T-helper 22 cell (primary cell): Measurements from ENCODE around the gene DTX2.
"Not testable (repeated sequence)": the region's sequence is repeated elsewhere in the genome, so short reads cannot be mapped to it uniquely, and the experiment has no call there.

Experiments
- DNase-seq: peaks from one replicate; pipeline ENCODE4 v3.0.0-alpha.2; 2020; ENCODE audit warnings: low read depth

DTX2 gene

GRCh38 chr7:76443846-76444245 is 17.7 kb upstream of the DTX2 start:
- DNase-seq = not testable (repeated sequence)

- DNase-seq = not testable (repeated sequence)
Measured at GRCh38 chr7:76445577-76446008, 15.9 kb upstream of the DTX2 start.

- not testable (repeated sequence) for DNase-seq
Measured at GRCh38 chr7:76457017-76457416, 4.5 kb upstream of the DTX2 start.

- DNase-seq = not testable (repeated sequence)
Measured at GRCh38 chr7:76458504-76458903, 3.0 kb upstream of the DTX2 start.

GRCh38 chr7:76460767-76461166 is 742 bp upstream of the DTX2 start:
- DNase-seq = not testable (repeated sequence)

DNA sequence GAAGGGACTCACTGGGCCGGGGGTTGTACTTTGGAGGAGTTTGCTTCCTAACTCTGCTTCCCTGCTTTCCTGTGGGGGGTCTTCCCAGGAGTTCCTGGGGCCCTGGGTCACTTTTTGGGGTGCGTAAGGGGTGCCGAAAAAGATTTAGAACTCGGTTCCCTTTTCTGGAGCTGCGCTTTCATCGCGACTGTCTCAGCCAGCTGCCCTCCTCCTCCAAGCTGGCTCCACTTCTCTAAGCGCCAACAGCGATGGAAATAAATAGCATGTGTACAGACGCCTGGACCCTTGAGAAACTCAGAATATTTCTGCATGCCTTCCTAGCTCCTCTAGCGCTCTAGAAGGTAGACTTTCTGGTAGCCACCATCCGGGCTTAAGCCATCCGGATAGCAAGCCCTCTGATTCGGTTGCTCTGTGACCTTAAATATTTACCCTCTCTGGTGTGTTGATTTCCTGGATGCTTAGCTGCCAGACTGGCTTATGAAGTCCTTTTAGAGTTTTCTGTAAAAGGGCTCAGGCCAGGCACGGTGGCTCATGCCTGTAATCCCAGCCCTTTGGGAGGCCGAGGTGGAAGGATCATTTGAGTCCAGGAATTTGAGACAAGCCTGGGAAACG is 868 bp downstream of the DTX2 start:
- DNase-seq = not testable (repeated sequence)

- not testable (repeated sequence) for DNase-seq
Measured at GRCh38 chr7:76464959-76465358, 3.5 kb downstream of the DTX2 start.

- DNase-seq = not testable (repeated sequence)
Measured at GRCh38 chr7:76465950-76466349, 4.4 kb downstream of the DTX2 start.

DNA sequence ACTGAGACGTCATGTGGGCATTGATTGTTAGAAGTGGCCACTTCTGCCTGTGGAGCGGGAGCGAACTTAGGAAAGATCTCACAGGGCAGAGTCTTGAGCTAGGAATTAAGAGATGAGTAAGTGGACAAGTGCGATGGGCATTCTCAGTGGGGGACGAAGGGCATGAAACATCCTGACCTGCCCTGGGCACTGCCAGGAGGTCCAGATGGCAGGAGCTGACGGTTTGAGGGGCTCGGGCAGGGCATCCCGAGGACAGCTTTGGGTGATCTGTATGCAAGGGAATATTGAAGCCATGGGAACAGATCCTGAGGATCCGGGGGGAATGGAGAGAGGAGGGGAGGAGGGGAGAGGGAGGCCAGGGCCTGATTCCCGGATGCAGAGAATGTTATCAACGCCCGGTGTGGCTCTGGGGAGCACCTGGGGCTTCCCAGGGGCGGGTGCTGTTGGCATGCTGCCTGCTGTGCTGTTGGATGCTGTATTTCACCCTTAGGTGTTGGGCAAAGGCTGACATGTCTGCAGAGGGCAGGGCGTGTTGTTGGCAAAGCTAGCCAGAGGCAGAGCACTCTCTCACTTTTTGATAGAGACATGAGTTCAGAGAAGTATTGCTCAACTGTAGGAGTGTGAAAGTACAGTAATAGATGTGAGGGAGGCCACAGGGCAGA is 6.4 kb downstream of the DTX2 start:
- not testable (repeated sequence) for DNase-seq

GRCh38 chr7:76471556-76472221 is 10.2 kb downstream of the DTX2 start:
- DNase-seq = not testable (repeated sequence)

GRCh38 chr7:76473097-76473496 is 11.6 kb downstream of the DTX2 start:
- not testable (repeated sequence) for DNase-seq

DNA sequence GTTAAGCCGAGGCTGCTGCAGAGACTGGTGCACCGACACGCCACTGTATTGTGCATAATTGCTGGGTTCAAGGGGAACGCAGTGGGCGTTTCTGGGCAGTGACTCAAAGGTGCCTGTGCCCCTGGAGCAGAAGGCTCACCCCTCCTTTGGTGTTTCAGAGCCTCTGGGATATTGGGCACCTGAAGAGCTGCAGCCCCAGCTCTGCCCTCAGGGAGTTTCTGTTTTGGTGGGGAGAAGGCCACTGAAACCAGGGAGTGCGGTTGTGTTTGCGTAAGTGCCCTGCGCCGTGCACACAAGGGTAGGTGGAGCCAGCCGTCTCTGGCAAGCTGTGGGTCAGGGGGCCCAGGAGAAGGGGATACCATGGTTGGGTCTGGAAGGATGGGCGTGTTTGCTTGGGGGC is 14.8 kb downstream of the DTX2 start:
- DNase-seq = not testable (repeated sequence)

DNA sequence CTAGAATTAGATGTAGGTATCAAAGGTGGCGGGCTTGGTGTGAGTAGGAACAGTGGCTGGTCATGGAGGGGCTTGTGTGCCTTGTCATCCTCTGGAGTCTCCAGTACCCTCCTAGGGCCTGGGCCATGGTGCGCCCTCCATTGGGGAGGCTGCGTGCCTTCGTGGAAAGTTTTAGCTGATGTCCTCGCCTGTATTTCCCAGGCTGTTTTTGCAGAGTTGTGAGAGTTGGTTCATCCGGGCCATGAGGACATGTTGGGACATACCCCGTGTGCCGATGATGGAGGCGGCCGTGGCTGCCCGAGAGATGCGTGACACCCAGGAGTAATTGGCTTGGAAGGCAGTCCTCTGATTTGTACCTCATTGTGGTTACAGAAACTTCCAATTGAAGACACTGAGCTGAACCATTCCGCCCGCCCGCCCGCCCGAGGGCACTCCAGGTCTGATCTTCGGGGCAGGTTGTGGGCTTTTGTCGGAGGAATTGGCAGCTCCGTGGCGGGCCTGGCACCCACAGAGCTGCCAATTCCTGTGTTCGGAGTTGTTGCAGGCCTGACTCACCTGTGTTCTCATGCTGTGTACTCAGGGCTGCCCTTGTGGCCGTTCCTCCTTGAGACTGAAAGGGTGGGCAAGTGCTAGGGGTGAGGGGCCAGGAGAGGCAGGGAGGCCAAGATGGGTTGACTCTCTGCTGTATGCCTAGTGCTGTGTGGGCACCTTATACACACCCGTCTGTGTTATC is 15.4 kb downstream of the DTX2 start:
- not testable (repeated sequence) for DNase-seq

DNA sequence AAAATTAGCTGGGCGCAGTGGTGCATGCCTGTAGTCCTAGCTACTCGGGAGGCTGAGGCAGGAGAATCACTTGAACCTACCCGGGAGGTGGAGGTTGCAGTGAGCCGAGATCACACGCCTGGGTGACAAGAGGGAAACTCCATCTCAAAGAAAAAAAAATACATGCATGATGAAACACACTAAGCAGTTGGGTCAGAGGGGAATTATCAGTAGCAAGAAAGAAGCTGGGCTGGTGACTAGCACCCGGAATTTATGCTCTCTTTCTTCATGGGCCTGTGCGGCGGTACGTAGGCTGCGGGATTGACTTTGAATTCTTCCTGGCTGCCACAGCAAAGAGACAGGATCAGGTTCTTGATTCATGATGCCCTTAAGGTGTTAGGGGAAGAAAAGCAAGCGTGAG is 18.1 kb downstream of the DTX2 start:
- not testable (repeated sequence) for DNase-seq

DNA sequence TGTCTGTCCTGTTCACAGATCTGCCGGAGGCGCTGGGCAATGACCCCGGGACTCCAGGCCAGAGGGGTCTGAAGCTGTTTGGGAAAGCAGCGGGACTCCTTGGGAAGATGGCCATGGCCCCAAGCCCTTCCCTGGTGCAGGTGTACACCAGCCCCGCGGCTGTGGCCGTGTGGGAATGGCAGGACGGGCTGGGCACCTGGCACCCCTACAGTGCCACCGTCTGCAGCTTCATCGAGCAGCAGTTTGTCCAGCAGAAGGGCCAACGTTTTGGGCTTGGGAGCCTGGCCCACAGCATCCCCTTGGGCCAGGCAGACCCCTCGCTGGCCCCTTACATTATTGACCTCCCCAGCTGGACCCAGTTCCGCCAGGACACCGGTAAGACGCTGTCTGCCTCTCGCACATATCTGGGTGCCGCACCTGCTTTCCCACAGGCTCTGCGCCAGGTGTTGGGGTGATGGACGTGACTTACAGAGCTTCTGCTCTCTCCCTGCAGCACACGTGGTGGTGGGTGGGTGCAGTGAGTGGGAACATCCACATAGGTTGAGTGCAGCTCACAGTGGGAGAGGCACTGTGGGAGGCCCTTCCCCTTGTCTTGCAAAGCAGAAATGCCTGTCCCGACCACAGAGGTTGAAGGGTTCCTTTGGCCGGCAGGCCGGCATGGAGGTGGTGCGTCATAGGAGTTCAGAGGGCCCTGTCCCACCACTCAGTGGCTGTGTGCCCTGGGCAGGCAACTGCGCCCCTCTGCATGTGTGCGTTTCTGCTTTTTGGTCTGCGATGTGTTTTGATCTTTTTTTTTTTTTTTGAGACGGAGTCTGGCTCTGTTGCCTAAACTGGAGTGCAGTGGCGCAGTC is 19.1 kb downstream of the DTX2 start:
- not testable (repeated sequence) for DNase-seq

DNA sequence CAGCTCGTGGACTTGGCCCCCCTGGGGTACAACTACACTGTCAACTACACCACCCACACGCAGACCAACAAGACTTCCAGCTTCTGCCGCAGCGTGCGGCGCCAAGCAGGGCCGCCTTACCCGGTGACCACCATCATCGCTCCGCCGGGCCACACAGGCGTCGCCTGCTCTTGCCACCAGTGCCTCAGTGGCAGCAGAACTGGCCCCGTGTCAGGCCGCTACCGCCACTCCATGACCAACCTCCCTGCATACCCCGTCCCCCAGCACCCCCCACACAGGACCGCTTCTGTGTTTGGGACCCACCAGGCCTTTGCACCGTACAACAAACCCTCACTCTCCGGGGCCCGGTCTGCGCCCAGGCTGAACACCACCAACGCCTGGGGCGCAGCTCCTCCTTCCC is 21.2 kb downstream of the DTX2 start:
- not testable (repeated sequence) for DNase-seq

GRCh38 chr7:76483081-76483480 is 21.6 kb downstream of the DTX2 start:
- DNase-seq = not testable (repeated sequence)

GRCh38 chr7:76484456-76484855 is 22.9 kb downstream of the DTX2 start:
- not testable (repeated sequence) for DNase-seq

GRCh38 chr7:76485822-76486610 is 24.5 kb downstream of the DTX2 start:
- DNase-seq = not testable (repeated sequence)

- DNase-seq = not testable (repeated sequence)
Measured at GRCh38 chr7:76486618-76487017, 25.1 kb downstream of the DTX2 start.

DNA sequence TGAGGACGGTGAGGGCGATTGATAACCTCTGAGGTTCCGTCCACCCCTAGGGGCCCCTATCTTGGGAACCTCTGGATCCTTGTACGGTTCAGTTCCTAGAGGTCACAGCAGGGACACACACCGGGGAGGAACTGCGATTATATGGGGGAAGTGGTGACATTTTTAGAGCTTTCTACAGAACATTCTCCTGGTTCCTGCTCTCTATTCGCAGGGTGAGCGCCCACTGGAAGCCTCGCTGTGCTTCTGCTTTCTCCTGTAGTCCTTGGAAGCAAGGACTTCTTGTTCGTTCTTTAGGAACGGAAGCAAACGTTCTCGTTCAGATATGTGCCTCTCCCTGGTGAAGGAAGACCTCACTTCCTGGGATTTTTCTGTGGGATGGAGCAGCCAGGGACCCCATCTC is 26.5 kb downstream of the DTX2 start:
- DNase-seq = not testable (repeated sequence)
